Raji (cell line): ENCODE data around the gene EPAS1.

Experiments used
- POLR2A ChIP-seq: IDR thresholded peaks from 2 replicates; pipeline ENCODE4 v1.6.1; 2011; ENCODE audit warnings: low read depth, low read length, control low read depth; ENCODE audit not compliant: insufficient read depth

EPAS1 gene

GRCh38 chr2:46336283-46336959 is 39.2 kb downstream of the EPAS1 start:
- no peak for TF ChIP-seq POLR2A

DNA sequence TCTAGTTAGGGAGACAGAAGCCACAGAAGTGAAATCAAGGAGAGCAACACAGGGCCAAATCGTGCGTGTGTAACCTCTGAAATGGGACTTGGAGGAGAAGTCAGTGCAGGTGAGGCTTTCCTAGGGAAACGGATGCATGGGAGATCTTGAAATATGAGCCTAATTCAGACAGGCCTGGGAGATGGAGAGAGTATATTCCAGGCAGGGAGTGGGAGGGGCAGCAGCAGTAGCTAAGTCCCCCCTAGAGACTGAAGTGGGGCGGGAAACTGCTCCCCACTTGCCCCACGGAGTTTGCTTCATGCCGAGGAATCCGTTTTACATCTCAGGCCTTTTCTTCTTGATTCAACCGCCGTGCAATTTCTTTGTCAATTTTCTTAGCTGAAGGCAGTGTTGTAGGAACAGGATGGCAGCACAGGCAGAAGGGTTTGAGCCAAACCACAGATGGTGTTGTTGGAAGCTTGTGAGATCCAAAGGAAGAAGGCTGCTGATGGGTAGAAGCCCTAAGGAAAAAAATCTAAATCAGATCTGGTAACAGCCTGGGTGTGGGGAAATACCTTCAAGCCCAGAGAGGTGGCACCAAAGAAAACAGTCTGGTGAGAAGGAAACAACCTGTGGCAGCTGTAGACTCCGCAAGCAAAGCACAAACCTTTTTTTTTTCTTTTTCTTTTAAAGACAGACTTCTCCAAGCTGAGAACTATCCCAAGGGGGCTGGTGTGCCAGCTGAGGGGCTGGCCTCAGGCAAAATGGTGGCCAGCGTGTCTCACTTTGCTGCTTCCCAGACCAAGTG is 40.2 kb downstream of the EPAS1 start:
- no peak for TF ChIP-seq POLR2A

DNA sequence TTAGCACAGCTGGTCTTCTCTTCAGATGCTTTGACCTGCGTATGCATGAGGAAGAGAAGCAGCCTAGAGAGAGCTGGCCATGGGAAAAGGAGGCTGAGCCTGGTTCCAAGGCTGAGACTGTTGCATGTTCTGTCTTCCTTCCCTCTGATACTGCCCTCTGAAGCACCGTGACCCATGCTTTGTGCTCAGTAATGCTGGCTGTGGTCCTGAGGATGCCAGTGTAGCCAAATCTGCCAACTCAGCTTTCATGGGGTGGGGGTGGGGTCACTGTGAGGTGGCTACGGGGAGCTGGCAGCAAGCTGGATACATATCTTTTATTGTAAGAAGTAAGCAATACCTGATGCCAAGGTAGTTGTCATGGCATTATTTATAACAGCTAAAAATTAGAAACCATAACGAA is 41.5 kb downstream of the EPAS1 start:
- TF ChIP-seq POLR2A, result no peak

DNA sequence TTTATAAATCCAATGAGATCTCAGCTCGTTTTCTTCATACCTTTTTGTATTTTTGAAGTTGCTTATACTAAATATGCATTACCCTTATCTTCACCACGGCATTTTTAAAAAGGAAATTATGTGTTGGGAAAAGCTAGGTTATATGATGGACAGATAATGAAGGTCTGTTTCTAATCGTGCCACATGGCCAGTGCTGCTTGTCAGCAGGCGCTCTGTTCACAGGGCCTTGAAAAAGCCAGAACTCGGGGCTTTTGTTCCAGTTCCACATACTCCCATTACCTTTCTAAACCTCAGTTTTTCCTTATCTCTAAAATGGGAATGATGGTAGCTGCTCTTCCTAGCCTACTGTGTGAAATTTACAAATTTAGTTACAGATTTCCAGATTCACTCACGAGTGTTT is 42.0 kb downstream of the EPAS1 start:
- TF ChIP-seq POLR2A, result no peak

GRCh38 chr2:46339676-46340459 is 42.7 kb downstream of the EPAS1 start:
- no peak for TF ChIP-seq POLR2A

DNA sequence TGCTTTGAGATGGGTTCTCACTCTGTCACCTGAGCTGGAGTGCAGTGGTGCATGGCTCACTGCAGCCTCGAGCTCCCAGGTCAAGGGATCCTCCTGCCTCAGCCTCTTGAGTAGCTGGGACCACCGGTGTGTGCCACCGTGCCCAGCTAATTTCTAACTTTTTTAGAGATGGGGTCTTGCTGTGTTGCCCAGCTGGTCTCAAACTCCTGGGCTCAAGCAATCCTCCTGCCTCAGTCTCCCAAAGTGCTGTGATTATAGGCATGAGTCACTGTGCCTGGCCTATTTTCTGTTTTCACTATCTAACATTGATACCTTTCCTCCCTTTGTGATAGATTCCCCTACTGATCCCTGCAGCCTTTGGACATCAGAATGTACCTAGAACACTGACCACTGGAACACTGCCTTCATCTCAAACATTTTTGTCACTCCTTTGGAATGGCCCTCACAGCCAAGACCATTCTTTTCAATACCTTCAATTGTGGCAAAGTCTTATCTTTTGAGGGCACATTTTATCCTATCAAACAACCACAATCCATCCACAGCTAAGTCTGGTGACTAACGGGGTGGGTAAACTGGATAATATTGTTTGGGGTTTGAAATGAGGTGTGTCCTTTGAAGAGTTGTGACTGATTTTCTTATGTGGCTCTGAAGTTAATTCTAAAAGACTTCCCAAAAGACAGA is 43.7 kb downstream of the EPAS1 start:
- TF ChIP-seq POLR2A, result no peak

- TF ChIP-seq POLR2A, result no peak
Measured at GRCh38 chr2:46342566-46343315, 45.5 kb downstream of the EPAS1 start.

GRCh38 chr2:46344706-46345105 is 47.5 kb downstream of the EPAS1 start:
- TF ChIP-seq POLR2A, result no peak

DNA sequence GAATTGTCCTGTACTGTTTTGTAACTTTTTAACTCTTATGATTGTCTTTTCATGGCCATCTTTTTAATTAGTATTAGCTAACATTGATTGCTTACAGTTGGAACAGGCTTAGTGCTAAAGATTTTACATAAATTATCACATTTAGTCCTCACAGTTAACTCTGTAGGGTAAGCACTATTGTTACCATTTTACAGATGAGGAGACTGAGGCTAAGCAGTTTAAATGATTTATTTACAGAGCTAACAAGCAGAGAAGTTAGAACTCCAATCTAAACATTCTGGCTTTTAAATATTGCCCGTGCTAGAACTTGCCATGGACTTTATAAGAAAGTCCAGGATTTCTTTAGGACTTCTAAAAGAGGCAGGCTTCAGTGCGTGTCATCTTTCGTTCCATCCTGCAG is 48.6 kb downstream of the EPAS1 start:
- no peak for TF ChIP-seq POLR2A

GRCh38 chr2:46346719-46347118 is 49.5 kb downstream of the EPAS1 start:
- TF ChIP-seq POLR2A, result no peak

- TF ChIP-seq POLR2A, result no peak
Measured at GRCh38 chr2:46347648-46348280, 50.6 kb downstream of the EPAS1 start.

GRCh38 chr2:46349115-46349547 is 51.9 kb downstream of the EPAS1 start:
- no peak for TF ChIP-seq POLR2A

GRCh38 chr2:46350029-46350689 is 53.0 kb downstream of the EPAS1 start:
- no peak for TF ChIP-seq POLR2A
